Epithelial cell of proximal tubule (primary cell): ENCODE results near the gene SYNDIG1L. TPM values are rescaled to one million over a fixed set of nuclear protein-coding genes. Genes with fewer than 3 reads are reported as not detected.

Experiments used
- DNase-seq: peaks from one replicate; pipeline ENCODE4 v3.0.0-alpha.2; 2011; ENCODE audit warnings: low read depth
- H3K4me3 ChIP-seq: 2 replicates; pipeline ENCODE4 v1.5.1; 2011; ENCODE audit warnings: low read depth, mild to moderate bottlenecking, low read length
- total RNA-seq: library from RNA; depleted of rRNA; stranded (reverse); fragments of >200 nt; gene quantifications from 2 replicates; pipeline ENCODE4 v1.2.3, GENCODE V29; 2015
- TF ChIP-seq, protein P1 (sequence below): conservative IDR thresholded peaks from 2 replicates; pipeline ENCODE4 v1.5.1; 2012; ENCODE audit warnings: low read depth, mild to moderate bottlenecking, low read length

The SYNDIG1L gene
- total RNA-seq, 1 donor from 2014 or later: not detected

DNA sequence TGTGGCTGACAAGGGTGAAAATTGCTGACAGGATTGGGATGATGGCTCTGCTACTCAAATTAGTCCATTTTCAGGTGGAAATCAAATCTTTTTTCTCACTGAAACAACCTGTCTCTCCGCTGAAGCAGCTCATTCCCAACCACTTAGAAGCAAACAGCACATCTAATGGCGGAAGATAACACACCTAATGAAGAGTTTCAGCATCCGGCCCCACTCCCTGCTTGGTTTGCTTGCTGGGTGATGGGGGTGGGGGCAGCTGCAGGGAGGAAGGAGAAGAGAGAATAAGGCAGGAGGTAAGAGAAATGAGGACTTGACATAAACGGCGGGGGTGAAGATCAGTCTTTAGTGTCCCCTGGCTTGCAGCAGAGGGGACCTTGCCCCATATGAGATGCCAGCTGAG lies 4.0 kb downstream of the SYNDIG1L start:
- TF ChIP-seq, protein P1, sequence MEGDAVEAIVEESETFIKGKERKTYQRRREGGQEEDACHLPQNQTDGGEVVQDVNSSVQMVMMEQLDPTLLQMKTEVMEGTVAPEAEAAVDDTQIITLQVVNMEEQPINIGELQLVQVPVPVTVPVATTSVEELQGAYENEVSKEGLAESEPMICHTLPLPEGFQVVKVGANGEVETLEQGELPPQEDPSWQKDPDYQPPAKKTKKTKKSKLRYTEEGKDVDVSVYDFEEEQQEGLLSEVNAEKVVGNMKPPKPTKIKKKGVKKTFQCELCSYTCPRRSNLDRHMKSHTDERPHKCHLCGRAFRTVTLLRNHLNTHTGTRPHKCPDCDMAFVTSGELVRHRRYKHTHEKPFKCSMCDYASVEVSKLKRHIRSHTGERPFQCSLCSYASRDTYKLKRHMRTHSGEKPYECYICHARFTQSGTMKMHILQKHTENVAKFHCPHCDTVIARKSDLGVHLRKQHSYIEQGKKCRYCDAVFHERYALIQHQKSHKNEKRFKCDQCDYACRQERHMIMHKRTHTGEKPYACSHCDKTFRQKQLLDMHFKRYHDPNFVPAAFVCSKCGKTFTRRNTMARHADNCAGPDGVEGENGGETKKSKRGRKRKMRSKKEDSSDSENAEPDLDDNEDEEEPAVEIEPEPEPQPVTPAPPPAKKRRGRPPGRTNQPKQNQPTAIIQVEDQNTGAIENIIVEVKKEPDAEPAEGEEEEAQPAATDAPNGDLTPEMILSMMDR: no peak
- H3K4me3 ChIP-seq: no peak overlapping the region
- DNase-seq: no peak

DNA sequence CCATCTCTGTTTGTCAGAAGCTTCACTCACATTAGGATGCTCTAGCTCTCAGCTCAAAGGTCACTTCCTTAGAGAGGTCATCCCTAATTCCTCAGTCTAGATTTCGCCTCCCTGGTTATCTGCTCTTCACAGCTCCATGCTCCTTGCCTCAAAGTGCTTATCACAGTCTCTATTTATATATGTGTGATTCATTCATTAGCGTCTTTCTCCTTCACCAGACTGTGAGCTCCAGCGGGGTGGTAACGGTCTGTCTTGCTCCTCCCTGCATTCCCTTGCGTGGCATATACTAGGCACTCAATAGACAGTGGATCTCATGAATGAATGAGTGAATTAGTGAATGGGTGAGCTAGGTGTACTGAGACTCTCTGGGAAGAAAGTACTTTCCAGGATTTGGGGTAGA lies 6.9 kb downstream of the SYNDIG1L start:
- TF ChIP-seq, protein P1: no peak

DNA sequence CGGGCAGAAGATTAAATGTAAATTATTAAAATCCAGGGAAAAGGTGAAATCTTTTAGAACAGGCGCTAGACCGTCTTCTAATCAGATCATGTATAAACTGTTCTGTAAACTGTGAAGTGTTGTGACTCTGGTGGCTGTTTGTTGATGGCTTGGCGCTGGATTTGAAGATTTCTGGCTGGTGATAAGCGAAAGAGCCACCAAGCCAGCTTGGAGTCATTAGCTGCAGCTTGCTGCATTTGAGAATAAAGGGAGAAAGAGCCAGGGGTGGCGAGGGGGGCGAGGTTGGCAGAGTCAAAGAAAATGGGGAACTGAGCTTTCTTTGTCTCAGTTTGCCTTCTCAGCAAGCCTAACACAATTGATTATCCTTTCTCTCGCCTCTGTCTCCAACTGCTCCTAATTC lies 8.0 kb downstream of the SYNDIG1L start:
- no peak overlapping the region for H3K4me3 ChIP-seq
- TF ChIP-seq, protein P1: no peak
- no peak for DNase-seq

More for the DNA sequence above, 6.9 kb downstream of the SYNDIG1L start:
- no peak overlapping the region for H3K4me3 ChIP-seq
- no peak for DNase-seq

DNA sequence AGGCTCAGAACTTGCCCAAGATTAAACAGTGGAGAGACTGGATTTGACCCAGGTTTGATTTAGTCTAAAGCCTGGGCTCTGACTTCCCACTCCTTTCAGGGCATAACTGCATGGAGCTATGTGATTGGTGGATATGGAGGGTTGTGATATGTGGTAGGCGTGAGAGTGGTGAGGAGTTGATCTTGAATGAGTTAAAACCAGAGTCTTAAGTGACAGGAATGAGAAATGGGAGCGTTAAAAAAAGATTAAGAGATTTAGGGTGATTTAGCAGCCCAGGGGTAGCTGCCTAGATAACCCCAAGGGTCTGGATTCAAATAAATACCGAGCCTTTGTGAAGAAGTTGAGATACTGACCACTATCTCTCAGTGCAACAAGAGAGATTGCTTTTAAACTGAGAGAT lies 8.4 kb downstream of the SYNDIG1L start:
- TF ChIP-seq, protein P1: no peak
- DNase-seq: no peak
- no peak overlapping the region for H3K4me3 ChIP-seq

DNA sequence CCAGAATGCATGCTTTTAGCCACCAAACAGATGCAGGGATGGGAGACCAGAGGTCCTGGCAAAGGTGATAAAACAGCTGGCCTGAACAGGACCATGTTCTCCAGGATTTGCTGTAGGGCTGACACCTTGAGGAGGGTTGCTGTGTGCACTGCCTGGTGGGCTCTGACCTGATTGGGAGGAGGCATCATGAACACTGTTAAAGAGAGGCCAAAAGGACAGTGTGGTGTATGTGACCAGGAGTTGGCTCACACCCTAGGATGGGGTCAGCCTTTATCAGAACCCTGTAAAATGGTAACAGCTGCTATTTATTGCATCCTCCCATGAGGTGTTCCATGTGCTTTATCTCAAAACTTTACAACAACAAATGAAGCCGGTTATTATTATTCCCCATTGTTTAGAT lies 8.8 kb downstream of the SYNDIG1L start:
- DNase-seq: no peak
- TF ChIP-seq, protein P1: no peak
- no peak overlapping the region for H3K4me3 ChIP-seq

- no peak overlapping the region for H3K4me3 ChIP-seq
- TF ChIP-seq, protein P1: no peak
- no peak for DNase-seq
Observed at GRCh38 chr14:74415115-74415437, 10.9 kb downstream of the SYNDIG1L start.

- TF ChIP-seq, protein P1: no peak
- no peak for DNase-seq
- H3K4me3 ChIP-seq: no peak overlapping the region
Observed at GRCh38 chr14:74414403-74415114, 11.5 kb downstream of the SYNDIG1L start.
